Measurements from ENCODE around the gene ZEB2. TPM values are rescaled to one million over a fixed set of nuclear protein-coding genes. Genes with fewer than 3 reads are reported as not detected.

ZEB2 gene
- total and polyA plus RNA-seq, 2 of the 8 experiments (the other 6 are each of a cell fraction or from before 2014, with no cell fraction given): 0.38 TPM; not detected in 1

GRCh38 chr2:144438801-144439631 lies 80.9 kb downstream of the ZEB2 start:
- Histone ChIP-seq H3K4me3 (ENCODE audit: extremely low read depth in 1 of 4, insufficient read depth in 2 of 4, low read depth in 3 of 4, low read length in 4 of 4) (no peak overlapping the region), H4K91ac (replicated peaks; ENCODE audit: insufficient read length, low read length) (no peak overlapping the region), H3K18ac (ENCODE audit: extremely low read depth, low read length) (no peak overlapping the region), H2BK12ac (ENCODE audit: low read depth, low read length) (no peak overlapping the region), H2BK15ac (ENCODE audit: low read length) (no peak overlapping the region; the same call in 1 of the 2 replicates), H3K23me2 (ENCODE audit: low read depth, low read length) (no peaks in the 10 kb centered on the region), H3K79me2 (ENCODE audit: control insufficient read depth in 1 of 2, insufficient read depth in 2 of 2, low read length in 2 of 2) (no peaks in the 10 kb centered on the region), H3K14ac (ENCODE audit: insufficient read length) (no peak overlapping the region), H3K23ac (ENCODE audit: insufficient read length) (no peak overlapping the region), H3K9me3 (ENCODE audit: insufficient read depth in 2 of 2, low read depth in 1 of 2, low read length in 1 of 2) (no peaks in the 10 kb centered on the region), H2BK120ac (replicated peaks; ENCODE audit: low read depth, low read length) (no peak overlapping the region), H4K20me1 (replicated peaks in 1 of 2; ENCODE audit: control insufficient read depth in 1 of 2, insufficient read depth in 2 of 2, low read length in 2 of 2) (no peaks in the 10 kb centered on the region), H3K36me3 (ENCODE audit: control insufficient read depth in 2 of 4, insufficient read depth in 4 of 4, low read length in 3 of 4) (no peaks in the 10 kb centered on the region), H3K79me1 (ENCODE audit: low read depth, low read length) (no peaks in the 10 kb centered on the region), H2BK20ac (ENCODE audit: low read length) (no peak overlapping the region), H2AK5ac (ENCODE audit: low read depth, low read length) (no peak overlapping the region), H4K8ac (ENCODE audit: extremely low read depth, insufficient read depth, low read length) (no peak overlapping the region), H3K27me3 (replicated peaks in 1 of 4; ENCODE audit: control insufficient read depth in 3 of 4, extremely low read depth in 1 of 4, insufficient read depth in 3 of 4, low read length in 3 of 4) (no peaks in the 10 kb centered on the region; a peak in 1 of 7 replicates), H2BK5ac (ENCODE audit: low read depth, low read length) (no peak overlapping the region), H3K56ac (replicated peaks; ENCODE audit: insufficient read length, low read depth, low read length) (no peak overlapping the region), H3K27ac (ENCODE audit: low read depth, low read length) (no peak overlapping the region), H3K9ac (replicated peaks in 1 of 4; ENCODE audit: extremely low read depth in 1 of 4, low read depth in 3 of 4, low read length in 3 of 4) (no peak overlapping the region), H3K4me2 (ENCODE audit: insufficient read depth in 1 of 2, low read depth in 2 of 2, low read length in 2 of 2) (no peak overlapping the region; a peak in 1 of 4 replicates), H4K5ac (ENCODE audit: insufficient read length, low read depth, low read length) (no peak overlapping the region), H3K4ac (replicated peaks; ENCODE audit: insufficient read length, low read depth, low read length) (no peak overlapping the region), H3K4me1 (replicated peaks in 1 of 4; ENCODE audit: control insufficient read depth in 3 of 4, insufficient read depth in 4 of 4, low read length in 3 of 4) (peaks cover 0 to 10% (median 7%) of the 10 kb centered on the region in 4 experiments; a peak in 4 of 7 replicates), H2AFZ (ENCODE audit: low read length) (no peak overlapping the region)
- FAIRE-seq (no peak), DNase-seq (ENCODE audit: low read depth in 1 of 2, low spot score in 2 of 2) (no peak)
- WGBS, 2 experiments (ENCODE audit: extremely low coverage in 1 of 2, insufficient coverage in 1 of 2, insufficient read length in 1 of 2, insufficient replicate concordance in 2 of 2, low coverage in 1 of 2, low lambda C conversion rate in 2 of 2, missing lambda C conversion rate in 1 of 2): 80% methylated on average over 8 of the region's 8 CpGs; no CpG with 5 or more reads in 1 of the 2 experiments
- ChIA-PET POLR2A (ENCODE audit: partially characterized antibody) (no interaction called here), CTCF (ENCODE audit: partially characterized antibody) (interaction anchor here (1.0 to 3.7 kb wide), 2 partner anchors 10 to 13 kb away, joined by 4 to 17 read pairs; no protein-coding TSS in a partner anchor)
- TF ChIP-seq NANOG (IDR thresholded peaks at IDR 0.05; ENCODE audit: insufficient read depth, low read depth, low read length, poor library complexity, severe bottlenecking) (no peak), SIN3A (conservative IDR thresholded peaks at IDR 0.05 in 1 of 2, IDR thresholded peaks at IDR 0.05 in 1 of 2; ENCODE audit: low read depth in 1 of 2, low read length in 2 of 2) (no peak), RFX5 (IDR thresholded peaks at IDR 0.05; ENCODE audit: borderline replicate concordance, low read depth, low read length) (no peak), TBP (IDR thresholded peaks at IDR 0.05; ENCODE audit: low read depth, low read length) (no peak), TAF7 (optimal IDR thresholded peaks at IDR 0.05; ENCODE audit: borderline replicate concordance, low read depth, low read length) (no peak), PHF8 (conservative IDR thresholded peaks at IDR 0.05; ENCODE audit: low read depth, low read length) (no peak), KDM4A (IDR thresholded peaks at IDR 0.05; ENCODE audit: low read depth, low read length, severe bottlenecking) (no peak), SAP30 (IDR thresholded peaks at IDR 0.05; ENCODE audit: insufficient read depth, insufficient replicate concordance, low read length) (no peak), BRCA1 (IDR thresholded peaks at IDR 0.05; ENCODE audit: low read depth, low read length) (no peak), RXRA (IDR thresholded peaks at IDR 0.05; ENCODE audit: insufficient read depth, low read depth, low read length) (no peak), CHD1 (IDR thresholded peaks at IDR 0.05; ENCODE audit: low read depth, low read length) (no peak), TCF12 (IDR thresholded peaks at IDR 0.05; ENCODE audit: low read depth, low read length) (no peak)
